T1000 (cell line): Measurements from ENCODE around the gene PLSCR1.
"Not testable (repeated sequence)": the region's sequence is repeated elsewhere in the genome, so short reads cannot be mapped to it uniquely, and the experiment has no call there.

Experiments
- DNase-seq: peaks from one replicate; lab custom pipeline; 2025; ENCODE audit warnings: mixed read lengths; lab: John Stamatoyannopoulos, UW

Gene PLSCR1

GRCh38 chr3:146550070-146550615 is 5.7 kb upstream of the PLSCR1 start:
- no peak for DNase-seq

GRCh38 chr3:146547235-146547835 is 2.9 kb upstream of the PLSCR1 start:
- no peak for DNase-seq

- no peak for DNase-seq
Measured at GRCh38 chr3:146546366-146546965, 2.1 kb upstream of the PLSCR1 start.

- DNase-seq = no peak
Measured at GRCh38 chr3:146544929-146545528, 622 bp upstream of the PLSCR1 start.

GRCh38 chr3:146543461-146544001 is 876 bp downstream of the PLSCR1 start:
- no peak for DNase-seq

GRCh38 chr3:146542978-146543377 is 1.4 kb downstream of the PLSCR1 start:
- no peak for DNase-seq

- no peak for DNase-seq
Measured at GRCh38 chr3:146542179-146542578, 2.2 kb downstream of the PLSCR1 start.

GRCh38 chr3:146540978-146541377 is 3.4 kb downstream of the PLSCR1 start:
- no peak for DNase-seq

- no peak for DNase-seq
Measured at GRCh38 chr3:146540236-146540635, 4.2 kb downstream of the PLSCR1 start.

GRCh38 chr3:146539315-146539714 is 5.1 kb downstream of the PLSCR1 start:
- no peak for DNase-seq

GRCh38 chr3:146537603-146538002 is 6.8 kb downstream of the PLSCR1 start:
- no peak for DNase-seq

- DNase-seq = no peak
Measured at GRCh38 chr3:146536681-146537080, 7.7 kb downstream of the PLSCR1 start.

GRCh38 chr3:146532406-146532805 is 12.0 kb downstream of the PLSCR1 start:
- DNase-seq = no peak

- DNase-seq = no peak
Measured at GRCh38 chr3:146530609-146531008, 13.8 kb downstream of the PLSCR1 start.

- no peak for DNase-seq
Measured at GRCh38 chr3:146529021-146529420, 15.4 kb downstream of the PLSCR1 start.

GRCh38 chr3:146524961-146525360 is 19.4 kb downstream of the PLSCR1 start:
- no peak for DNase-seq

- no peak for DNase-seq
Measured at GRCh38 chr3:146523531-146523930, 20.9 kb downstream of the PLSCR1 start.

- not testable (repeated sequence) for DNase-seq
Measured at GRCh38 chr3:146522174-146523158, 21.9 kb downstream of the PLSCR1 start.

- no peak for DNase-seq
Measured at GRCh38 chr3:146521394-146521793, 23.0 kb downstream of the PLSCR1 start.

- DNase-seq = no peak
Measured at GRCh38 chr3:146519810-146520209, 24.6 kb downstream of the PLSCR1 start.

GRCh38 chr3:146517684-146518435 is 26.5 kb downstream of the PLSCR1 start:
- no peak for DNase-seq
